GOT3 (cell line): ENCODE results near the gene DENND5A.

Source experiments
- DNase-seq: peaks from one replicate; lab custom pipeline; 2025; ENCODE audit warnings: mixed read lengths; lab: John Stamatoyannopoulos, UW

The DENND5A gene

GRCh38 chr11:9095421-9095820, 169.7 kb downstream of the DENND5A start:
- DNase-seq: no peak

- DNase-seq: no peak
Observed at GRCh38 chr11:9094420-9094819, 170.7 kb downstream of the DENND5A start.

DNA sequence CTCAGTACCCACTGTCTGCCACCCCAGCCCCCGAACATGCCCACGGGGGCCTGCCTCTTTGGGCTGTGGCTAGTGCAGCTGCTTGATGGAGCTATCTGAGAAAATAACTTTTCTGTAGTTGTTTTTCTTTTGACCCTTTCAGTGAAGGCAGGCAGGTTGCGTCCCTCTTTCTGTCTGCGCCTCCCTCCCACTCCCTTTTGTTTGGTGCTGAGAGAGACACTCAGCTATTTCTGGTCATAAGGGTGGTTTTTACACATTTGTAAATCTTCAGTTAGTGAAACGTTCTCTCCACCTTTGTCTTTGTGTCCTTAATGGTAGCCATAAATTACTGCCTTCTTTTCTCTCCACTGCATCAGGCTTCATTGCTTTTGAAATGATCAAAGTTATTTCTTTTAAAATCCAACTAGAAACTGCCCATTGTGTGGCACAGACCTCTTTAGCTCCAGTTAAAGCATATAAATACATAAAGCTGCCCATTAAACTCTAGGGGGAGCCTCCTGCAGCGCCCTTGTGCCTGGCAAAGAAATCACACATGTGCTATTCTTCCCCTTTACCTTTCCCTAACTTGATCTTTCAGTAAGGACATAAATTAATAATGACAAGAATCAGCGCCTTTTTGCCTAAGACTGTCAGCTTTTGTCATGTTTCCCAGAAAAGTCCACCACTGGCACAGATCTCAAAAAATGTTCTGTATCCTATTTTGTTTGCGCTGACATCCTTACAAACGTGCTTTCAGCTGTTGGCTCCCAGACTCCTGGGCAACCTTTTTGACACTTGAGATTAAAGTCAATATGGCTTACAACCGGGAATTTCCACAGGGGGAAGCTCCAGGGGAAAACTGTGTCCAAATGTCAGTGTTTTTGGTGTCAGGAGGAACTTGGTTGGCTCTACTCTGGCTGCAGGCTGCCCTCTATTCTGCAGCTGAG, 172.0 kb downstream of the DENND5A start:
- DNase-seq: no peak

- DNase-seq: no peak
Observed at GRCh38 chr11:9092072-9092471, 173.1 kb downstream of the DENND5A start.

GRCh38 chr11:9091044-9091922, 173.9 kb downstream of the DENND5A start, which contains the start of gene SCUBE2:
TSS of gene SCUBE2 (minus strand) at chr11:9091599. CDS start at chr11:9091528, 71 bp downstream.
- DNase-seq: no peak

- no peak for DNase-seq
Observed at GRCh38 chr11:9090488-9091043, 174.6 kb downstream of the DENND5A start.

DNA sequence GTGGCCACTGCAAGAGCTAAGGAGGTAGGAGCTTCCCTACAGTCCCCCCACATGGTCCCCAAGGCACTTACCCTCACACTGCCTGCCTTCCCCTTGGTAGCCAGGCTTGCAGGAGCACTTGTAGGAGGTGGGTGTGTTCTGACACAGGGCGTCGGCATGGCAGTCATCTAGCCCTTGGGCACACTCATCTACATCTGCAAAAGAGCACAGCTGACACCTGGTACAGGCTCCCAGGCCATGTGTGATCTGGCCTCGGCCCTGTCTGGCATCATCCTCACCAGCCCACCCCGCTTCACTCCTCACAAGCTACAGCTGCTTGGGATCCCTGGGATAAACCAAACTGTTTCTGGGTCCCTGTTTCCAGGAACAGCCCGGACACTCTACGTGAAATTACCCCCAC, 175.5 kb downstream of the DENND5A start:
- DNase-seq: no peak

DNA sequence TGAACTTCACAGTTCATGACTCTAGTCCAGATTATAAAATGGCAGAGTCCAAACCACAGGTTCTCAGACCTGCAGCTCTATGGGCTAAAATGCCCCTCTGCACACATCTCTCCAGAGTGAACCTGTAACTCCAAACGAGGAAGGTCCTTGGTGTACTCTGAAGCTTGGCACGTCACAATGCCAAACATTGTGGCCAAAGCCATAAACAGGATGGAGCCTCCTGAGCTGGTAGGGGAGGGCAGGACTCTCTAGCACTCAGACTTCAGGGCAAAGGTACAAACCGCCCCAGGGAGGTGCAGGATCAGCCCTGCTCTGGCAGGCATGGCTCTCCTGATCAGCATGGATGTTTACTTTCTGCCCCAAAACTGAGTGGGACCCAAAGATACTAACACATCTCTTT, 176.1 kb downstream of the DENND5A start:
- DNase-seq: no peak
